Measurements from ENCODE around the gene COBL. TPM values are rescaled to one million over a fixed set of nuclear protein-coding genes. Genes with fewer than 3 reads are reported as not detected.

The COBL gene
- total and polyA plus RNA-seq, 10 of the 15 experiments (the other 5 are each of a cell fraction or from before 2014, with no cell fraction given), result 0.21 TPM; not detected in 9

GRCh38 chr7:51351661-51352060 lies 35.1 kb upstream of the COBL start:
- WGBS (ENCODE audit: insufficient coverage, insufficient replicate concordance, low lambda C conversion rate, missing lambda C conversion rate), result 8% methylated on average over 5 of the region's 5 CpGs
- ChIA-PET RAD21 (ENCODE audit: unreplicated experiment) (no interaction called here), POLR2A (interaction anchor here (0.7 kb wide), 1 partner anchor 626 kb away, joined by 3 read pairs; no protein-coding TSS in a partner anchor), CTCF (interaction anchor here (0.5 kb wide), 1 partner anchor 18 kb away, joined by 3 read pairs; no protein-coding TSS in a partner anchor), SMC1A (ENCODE audit: uncharacterized antibody, unreplicated experiment) (no interaction called here)
- no peaks in the 10 kb centered on the region for H3K79me2 ChIP-seq (ENCODE audit: control insufficient read depth, insufficient read depth, low read length)
- intact Hi-C loops (cut with micrococcal nuclease; ENCODE audit: unreplicated experiment) (no loop called here), in situ Hi-C loops (cut with MboI) (loop anchor here (25.0 kb wide), 1 partner anchor 1264 kb away; the partner anchor contains the start of gene ZPBP)
- H4K20me1 ChIP-seq (ENCODE audit: control insufficient read depth, insufficient read depth), result no peaks in the 10 kb centered on the region
- TF ChIP-seq NR2C1 (IDR thresholded peaks at IDR 0.05), result no peak
- no peak overlapping the region for H3K9ac ChIP-seq (ENCODE audit: control insufficient read depth, insufficient read depth, low read length)
- no peaks in the 10 kb centered on the region for H3K9me3 ChIP-seq (replicated peaks; ENCODE audit: control insufficient read depth, insufficient read depth, low read length)
- FAIRE-seq, result no peak
- no peaks in the 10 kb centered on the region for H3K4me1 ChIP-seq (ENCODE audit: control insufficient read depth, insufficient read depth, low read length)
- no peak overlapping the region for H3K4me3 ChIP-seq
- no peaks in the 10 kb centered on the region for H3K27me3 ChIP-seq (replicated peaks in 1 of 2; ENCODE audit: control insufficient read depth in 2 of 2, insufficient read depth in 2 of 2, low read length in 1 of 2)
- H2AFZ ChIP-seq (ENCODE audit: control insufficient read depth, low read depth, low read length), result no peak overlapping the region
- no peaks in the 10 kb centered on the region for H3K36me3 ChIP-seq (ENCODE audit: control insufficient read depth in 2 of 2, insufficient read depth in 2 of 2, low read length in 1 of 2)
- no peak for ATAC-seq
- no peak for DNase-seq (ENCODE audit: low read depth, low spot score)
- BruUV-seq (replicated peaks), result no TSS peak
- H3K4me2 ChIP-seq (ENCODE audit: control insufficient read depth, insufficient read depth), result no peak overlapping the region
- no peak overlapping the region for H3K27ac ChIP-seq (ENCODE audit: control insufficient read depth, insufficient read depth)

GRCh38 chr7:51350546-51350896 lies 33.9 kb upstream of the COBL start:
- ChIA-PET SMC1A (ENCODE audit: uncharacterized antibody, unreplicated experiment) (no interaction called here), RAD21 (ENCODE audit: unreplicated experiment) (no interaction called here), CTCF (no interaction called here), POLR2A (no interaction called here)
- no peaks in the 10 kb centered on the region for H3K4me1 ChIP-seq (ENCODE audit: control insufficient read depth, insufficient read depth, low read length)
- BruUV-seq (replicated peaks), result no TSS peak
- H3K4me2 ChIP-seq (ENCODE audit: control insufficient read depth, insufficient read depth), result no peak overlapping the region
- TF ChIP-seq CBX5 (IDR thresholded peaks at IDR 0.05; ENCODE audit: low read depth), result no peak
- H4K20me1 ChIP-seq (ENCODE audit: control insufficient read depth, insufficient read depth), result no peaks in the 10 kb centered on the region
- in situ Hi-C loops (cut with MboI), result loop anchor here (25.0 kb wide), 1 partner anchor 1263 kb away; the partner anchor contains the start of gene ZPBP
- no peak overlapping the region for H3K9ac ChIP-seq (ENCODE audit: control insufficient read depth, insufficient read depth, low read length)
- H3K4me3 ChIP-seq, result no peak overlapping the region
- no peak overlapping the region for H2AFZ ChIP-seq (ENCODE audit: control insufficient read depth, low read depth, low read length)
- H3K27ac ChIP-seq (ENCODE audit: control insufficient read depth, insufficient read depth), result no peak overlapping the region
- H3K79me2 ChIP-seq (ENCODE audit: control insufficient read depth, insufficient read depth, low read length), result no peaks in the 10 kb centered on the region
- H3K27me3 ChIP-seq (replicated peaks in 1 of 2; ENCODE audit: control insufficient read depth in 2 of 2, insufficient read depth in 2 of 2, low read length in 1 of 2), result no peaks in the 10 kb centered on the region
- intact Hi-C loops (cut with micrococcal nuclease; ENCODE audit: unreplicated experiment), result no loop called here
- FAIRE-seq (no peak), ATAC-seq (no peak), DNase-seq (ENCODE audit: low read depth, low spot score) (no peak)
- no peaks in the 10 kb centered on the region for H3K36me3 ChIP-seq (ENCODE audit: control insufficient read depth in 2 of 2, insufficient read depth in 2 of 2, low read length in 1 of 2)
- 6% methylated on average over 1 of the region's 1 CpG for WGBS (ENCODE audit: insufficient coverage, insufficient replicate concordance, low lambda C conversion rate, missing lambda C conversion rate)
- no peaks in the 10 kb centered on the region for H3K9me3 ChIP-seq (replicated peaks; ENCODE audit: control insufficient read depth, insufficient read depth, low read length)

Data from GM12878 (cell line).